ENCODE data around the gene CCDC63.

CCDC63 gene

GRCh38 chr12:110861729-110862128 is 14.9 kb downstream of the CCDC63 start:
- Histone ChIP-seq H3K27ac (replicated peaks) (no peak overlapping the region), H3K27me3 (ENCODE audit: insufficient read depth, poor library complexity, severe bottlenecking) (no peaks in the 10 kb centered on the region), H3K4me3 (replicated peaks; ENCODE audit: insufficient read depth, low read length) (no peak overlapping the region)
- DNase-seq (ENCODE audit: low read depth in 1 of 2, low spot score in 1 of 2) = no peak
- no peak for TF ChIP-seq SPI1 (IDR thresholded peaks at IDR 0.05; ENCODE audit: borderline replicate concordance, low read depth)
- TF ChIP-seq, protein P1, sequence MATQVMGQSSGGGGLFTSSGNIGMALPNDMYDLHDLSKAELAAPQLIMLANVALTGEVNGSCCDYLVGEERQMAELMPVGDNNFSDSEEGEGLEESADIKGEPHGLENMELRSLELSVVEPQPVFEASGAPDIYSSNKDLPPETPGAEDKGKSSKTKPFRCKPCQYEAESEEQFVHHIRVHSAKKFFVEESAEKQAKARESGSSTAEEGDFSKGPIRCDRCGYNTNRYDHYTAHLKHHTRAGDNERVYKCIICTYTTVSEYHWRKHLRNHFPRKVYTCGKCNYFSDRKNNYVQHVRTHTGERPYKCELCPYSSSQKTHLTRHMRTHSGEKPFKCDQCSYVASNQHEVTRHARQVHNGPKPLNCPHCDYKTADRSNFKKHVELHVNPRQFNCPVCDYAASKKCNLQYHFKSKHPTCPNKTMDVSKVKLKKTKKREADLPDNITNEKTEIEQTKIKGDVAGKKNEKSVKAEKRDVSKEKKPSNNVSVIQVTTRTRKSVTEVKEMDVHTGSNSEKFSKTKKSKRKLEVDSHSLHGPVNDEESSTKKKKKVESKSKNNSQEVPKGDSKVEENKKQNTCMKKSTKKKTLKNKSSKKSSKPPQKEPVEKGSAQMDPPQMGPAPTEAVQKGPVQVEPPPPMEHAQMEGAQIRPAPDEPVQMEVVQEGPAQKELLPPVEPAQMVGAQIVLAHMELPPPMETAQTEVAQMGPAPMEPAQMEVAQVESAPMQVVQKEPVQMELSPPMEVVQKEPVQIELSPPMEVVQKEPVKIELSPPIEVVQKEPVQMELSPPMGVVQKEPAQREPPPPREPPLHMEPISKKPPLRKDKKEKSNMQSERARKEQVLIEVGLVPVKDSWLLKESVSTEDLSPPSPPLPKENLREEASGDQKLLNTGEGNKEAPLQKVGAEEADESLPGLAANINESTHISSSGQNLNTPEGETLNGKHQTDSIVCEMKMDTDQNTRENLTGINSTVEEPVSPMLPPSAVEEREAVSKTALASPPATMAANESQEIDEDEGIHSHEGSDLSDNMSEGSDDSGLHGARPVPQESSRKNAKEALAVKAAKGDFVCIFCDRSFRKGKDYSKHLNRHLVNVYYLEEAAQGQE (IDR thresholded peaks at IDR 0.05; ENCODE audit: insufficient replicate concordance, low read depth) = no peak
- TF ChIP-seq POLR2AphosphoS5 (IDR thresholded peaks at IDR 0.05; ENCODE audit: low read depth) = no peak
- no peak for TF ChIP-seq GABPA (IDR thresholded peaks at IDR 0.05; ENCODE audit: low read depth)
- TF ChIP-seq, protein P2, sequence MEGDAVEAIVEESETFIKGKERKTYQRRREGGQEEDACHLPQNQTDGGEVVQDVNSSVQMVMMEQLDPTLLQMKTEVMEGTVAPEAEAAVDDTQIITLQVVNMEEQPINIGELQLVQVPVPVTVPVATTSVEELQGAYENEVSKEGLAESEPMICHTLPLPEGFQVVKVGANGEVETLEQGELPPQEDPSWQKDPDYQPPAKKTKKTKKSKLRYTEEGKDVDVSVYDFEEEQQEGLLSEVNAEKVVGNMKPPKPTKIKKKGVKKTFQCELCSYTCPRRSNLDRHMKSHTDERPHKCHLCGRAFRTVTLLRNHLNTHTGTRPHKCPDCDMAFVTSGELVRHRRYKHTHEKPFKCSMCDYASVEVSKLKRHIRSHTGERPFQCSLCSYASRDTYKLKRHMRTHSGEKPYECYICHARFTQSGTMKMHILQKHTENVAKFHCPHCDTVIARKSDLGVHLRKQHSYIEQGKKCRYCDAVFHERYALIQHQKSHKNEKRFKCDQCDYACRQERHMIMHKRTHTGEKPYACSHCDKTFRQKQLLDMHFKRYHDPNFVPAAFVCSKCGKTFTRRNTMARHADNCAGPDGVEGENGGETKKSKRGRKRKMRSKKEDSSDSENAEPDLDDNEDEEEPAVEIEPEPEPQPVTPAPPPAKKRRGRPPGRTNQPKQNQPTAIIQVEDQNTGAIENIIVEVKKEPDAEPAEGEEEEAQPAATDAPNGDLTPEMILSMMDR (IDR thresholded peaks at IDR 0.05; ENCODE audit: insufficient read depth, low read length) = no peak

DNA sequence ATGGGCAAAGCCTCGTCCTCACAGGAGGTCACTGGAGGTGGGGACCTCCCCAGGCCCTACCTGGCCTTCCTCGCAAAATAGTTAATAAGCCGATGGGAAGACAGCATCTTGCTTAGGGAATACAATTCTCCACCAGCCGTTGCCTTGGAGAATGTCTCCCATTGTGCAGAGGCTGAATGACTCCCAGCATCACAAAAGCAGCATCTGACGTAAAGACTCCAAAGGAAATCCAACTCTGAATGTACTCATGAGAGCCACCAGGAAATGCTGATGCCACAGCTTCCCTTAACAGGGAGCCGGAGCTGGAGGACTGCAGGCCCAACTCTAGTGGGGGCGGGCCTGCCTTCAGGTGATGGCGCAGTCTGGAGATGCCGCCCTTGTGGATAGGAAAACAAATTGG is 15.5 kb downstream of the CCDC63 start:
- no peak overlapping the region for H3K27ac ChIP-seq (replicated peaks)
- no peak for DNase-seq (ENCODE audit: low read depth in 1 of 2, low spot score in 1 of 2)
- TF ChIP-seq POLR2AphosphoS5 (IDR thresholded peaks at IDR 0.05; ENCODE audit: low read depth) (no peak), SPI1 (IDR thresholded peaks at IDR 0.05; ENCODE audit: borderline replicate concordance, low read depth) (no peak), GABPA (IDR thresholded peaks at IDR 0.05; ENCODE audit: low read depth) (no peak)
- TF ChIP-seq, protein P2 (IDR thresholded peaks at IDR 0.05; ENCODE audit: insufficient read depth, low read length) = no peak
- TF ChIP-seq, protein P1 (IDR thresholded peaks at IDR 0.05; ENCODE audit: insufficient replicate concordance, low read depth) = no peak
- no peaks in the 10 kb centered on the region for H3K27me3 ChIP-seq (ENCODE audit: insufficient read depth, poor library complexity, severe bottlenecking)
- no peak overlapping the region for H3K4me3 ChIP-seq (replicated peaks; ENCODE audit: insufficient read depth, low read length)

- Histone ChIP-seq H3K4me3 (replicated peaks; ENCODE audit: insufficient read depth, low read length) (no peak overlapping the region), H3K27ac (replicated peaks) (no peak overlapping the region), H3K27me3 (ENCODE audit: insufficient read depth, poor library complexity, severe bottlenecking) (no peaks in the 10 kb centered on the region)
- TF ChIP-seq, protein P1 (IDR thresholded peaks at IDR 0.05; ENCODE audit: insufficient replicate concordance, low read depth) = no peak
- TF ChIP-seq, protein P2 (IDR thresholded peaks at IDR 0.05; ENCODE audit: insufficient read depth, low read length) = no peak
- TF ChIP-seq SPI1 (IDR thresholded peaks at IDR 0.05; ENCODE audit: borderline replicate concordance, low read depth) = no peak
- no peak for TF ChIP-seq GABPA (IDR thresholded peaks at IDR 0.05; ENCODE audit: low read depth)
- no peak for TF ChIP-seq POLR2AphosphoS5 (IDR thresholded peaks at IDR 0.05; ENCODE audit: low read depth)
- no peak for DNase-seq (ENCODE audit: low read depth in 1 of 2, low spot score in 1 of 2)
These were observed 16.4 kb downstream of the CCDC63 start for GRCh38 chr12:110863161-110863560.

All from HL-60 (cell line).